HUES6 (cell line): Measurements from ENCODE around the gene CRISP1.

Experiments
- H3K27ac ChIP-seq: 2 replicates; pipeline ENCODE4 v1.7.0; 2013; ENCODE audit warnings: low read depth, mild to moderate bottlenecking, low read length, inconsistent platforms
- H3K27me3 ChIP-seq: 2 replicates; pipeline ENCODE4 v1.6.1; 2013; ENCODE audit warnings: low read length; ENCODE audit not compliant: control insufficient read depth, insufficient read depth
- H3K36me3 ChIP-seq: 2 replicates; pipeline ENCODE4 v1.6.1; 2013; ENCODE audit warnings: low read length; ENCODE audit not compliant: control insufficient read depth, insufficient read depth
- H3K4me1 ChIP-seq: 2 replicates; pipeline ENCODE4 v1.6.1; 2013; ENCODE audit warnings: low read length; ENCODE audit not compliant: control insufficient read depth, insufficient read depth
- H3K4me3 ChIP-seq: 2 replicates; pipeline ENCODE4 v1.5.1; 2013; ENCODE audit warnings: low read depth, low read length
- H3K9ac ChIP-seq: one replicate; pipeline ENCODE4 v1.6.1; 2013; ENCODE audit warnings: mild to moderate bottlenecking, low read length
- H3K9me3 ChIP-seq: 2 replicates; pipeline ENCODE4 v1.6.1; 2013; ENCODE audit warnings: low read depth, low read length; ENCODE audit not compliant: control insufficient read depth, insufficient read depth

CRISP1 gene

DNA sequence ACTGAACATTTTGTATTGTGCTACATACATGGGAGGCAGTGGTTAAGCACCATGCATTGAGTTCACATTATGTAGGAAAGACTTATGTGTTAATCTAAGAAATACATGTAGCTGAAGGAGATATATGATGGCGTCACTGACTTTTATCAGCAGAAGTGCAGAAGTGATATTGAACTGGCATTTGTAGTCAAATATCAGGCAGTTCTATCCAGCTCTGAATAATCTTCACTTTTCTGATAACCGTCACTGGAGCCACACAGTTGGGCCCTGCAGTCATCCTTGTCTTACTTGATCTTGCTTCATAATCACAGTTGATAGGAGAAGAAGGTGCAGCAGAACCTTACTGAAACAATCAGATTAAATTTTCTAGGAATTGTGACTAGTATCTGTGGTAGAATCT, 26.4 kb downstream of the CRISP1 start:
- Histone ChIP-seq H3K27ac (no peak overlapping the region), H3K9me3 (no peaks in the 10 kb centered on the region), H3K27me3 (no peaks in the 10 kb centered on the region), H3K4me1 (no peaks in the 10 kb centered on the region), H3K4me3 (no peak overlapping the region), H3K9ac (no peak overlapping the region), H3K36me3 (no peaks in the 10 kb centered on the region)

DNA sequence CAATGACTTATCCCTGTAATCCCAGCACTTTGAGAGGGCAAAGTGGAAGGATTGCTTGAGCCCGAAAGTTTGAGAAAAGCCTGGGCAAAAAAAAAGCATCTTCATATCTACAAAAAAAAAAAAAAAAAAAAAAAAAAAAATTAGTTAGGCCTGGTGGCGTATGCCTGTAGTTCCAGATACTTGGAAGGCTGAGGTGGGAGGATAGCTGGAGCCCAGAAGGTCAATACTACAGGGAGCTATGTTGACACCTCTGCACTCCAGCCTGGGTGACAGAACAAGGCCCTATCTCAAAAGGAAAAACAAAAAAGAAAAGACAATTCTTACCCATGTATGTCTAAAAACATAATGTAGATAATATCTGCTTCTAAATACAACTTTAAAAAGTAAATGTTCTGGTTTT, 27.2 kb downstream of the CRISP1 start:
- Histone ChIP-seq H3K9me3 (no peaks in the 10 kb centered on the region), H3K27me3 (no peaks in the 10 kb centered on the region), H3K4me3 (no peak overlapping the region), H3K4me1 (no peaks in the 10 kb centered on the region; the same call in 1 of the 2 replicates), H3K9ac (no peak overlapping the region), H3K27ac (no peak overlapping the region), H3K36me3 (no peaks in the 10 kb centered on the region)

DNA sequence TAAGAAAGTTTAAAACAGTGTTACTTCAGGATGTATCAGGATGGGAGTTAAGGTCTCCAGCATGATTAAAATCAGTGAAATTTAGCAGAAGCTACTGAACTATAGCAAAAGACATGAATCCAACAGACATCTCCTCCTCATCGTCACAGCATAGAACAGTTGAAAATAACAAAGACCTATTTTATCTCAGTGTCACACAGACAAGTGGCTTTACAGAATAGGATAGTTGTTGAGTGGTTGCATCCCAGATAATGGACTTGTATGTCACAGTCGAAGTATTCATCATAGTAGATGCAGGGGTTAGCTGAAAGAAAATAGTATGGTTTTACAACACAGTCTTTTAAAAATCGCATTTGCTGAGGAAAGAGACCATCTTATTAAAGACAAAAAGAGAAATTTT, 31.2 kb downstream of the CRISP1 start:
- no peak overlapping the region for H3K4me3 ChIP-seq
- H3K27me3 ChIP-seq: no peaks in the 10 kb centered on the region
- H3K9me3 ChIP-seq: no peaks in the 10 kb centered on the region
- no peak overlapping the region for H3K9ac ChIP-seq
- peaks cover 6% of the 10 kb centered on the region; the same call in 1 of the 2 replicates for H3K4me1 ChIP-seq
- no peak overlapping the region for H3K27ac ChIP-seq
- H3K36me3 ChIP-seq: no peaks in the 10 kb centered on the region

- H3K27ac ChIP-seq: no peak overlapping the region
Observed at GRCh38 chr6:49833386-49833785, 32.9 kb downstream of the CRISP1 start.

GRCh38 chr6:49826743-49827406, 39.5 kb downstream of the CRISP1 start:
- Histone ChIP-seq H3K4me3 (no peak overlapping the region), H3K36me3 (no peaks in the 10 kb centered on the region), H3K9me3 (no peaks in the 10 kb centered on the region), H3K4me1 (no peaks in the 10 kb centered on the region), H3K9ac (no peak overlapping the region), H3K27me3 (no peaks in the 10 kb centered on the region), H3K27ac (no peak overlapping the region)

More at GRCh38 chr6:49833386-49833785, 32.9 kb downstream of the CRISP1 start:
- H3K9ac ChIP-seq: no peak overlapping the region
- no peaks in the 10 kb centered on the region for H3K36me3 ChIP-seq
- no peaks in the 10 kb centered on the region for H3K9me3 ChIP-seq
- no peaks in the 10 kb centered on the region for H3K27me3 ChIP-seq
- peaks cover 6% of the 10 kb centered on the region; the same call in 1 of the 2 replicates for H3K4me1 ChIP-seq
- no peak overlapping the region for H3K4me3 ChIP-seq

DNA sequence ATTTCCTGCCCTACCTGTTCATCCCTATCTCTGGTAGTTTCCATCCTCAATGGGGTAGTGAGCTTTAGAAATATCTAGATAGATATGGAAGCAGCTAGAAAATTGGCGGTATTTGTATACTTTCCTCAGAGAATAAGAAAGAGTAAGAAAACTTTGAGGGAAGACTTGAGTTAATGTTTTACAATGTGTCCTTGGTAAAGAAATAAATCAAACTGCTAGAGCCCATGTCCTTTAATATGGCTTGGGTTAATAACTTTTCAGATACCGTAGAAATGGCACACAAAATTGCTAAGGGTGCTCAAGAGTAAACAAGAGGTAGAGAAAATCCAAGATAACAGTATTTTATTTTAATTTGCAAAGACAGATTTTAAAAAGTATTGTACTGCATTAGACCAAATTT, 51.2 kb downstream of the CRISP1 start:
- Histone ChIP-seq H3K4me3 (no peak overlapping the region), H3K36me3 (no peaks in the 10 kb centered on the region), H3K27ac (no peak overlapping the region), H3K9me3 (no peaks in the 10 kb centered on the region), H3K9ac (no peak overlapping the region), H3K27me3 (no peaks in the 10 kb centered on the region), H3K4me1 (no peaks in the 10 kb centered on the region)

DNA sequence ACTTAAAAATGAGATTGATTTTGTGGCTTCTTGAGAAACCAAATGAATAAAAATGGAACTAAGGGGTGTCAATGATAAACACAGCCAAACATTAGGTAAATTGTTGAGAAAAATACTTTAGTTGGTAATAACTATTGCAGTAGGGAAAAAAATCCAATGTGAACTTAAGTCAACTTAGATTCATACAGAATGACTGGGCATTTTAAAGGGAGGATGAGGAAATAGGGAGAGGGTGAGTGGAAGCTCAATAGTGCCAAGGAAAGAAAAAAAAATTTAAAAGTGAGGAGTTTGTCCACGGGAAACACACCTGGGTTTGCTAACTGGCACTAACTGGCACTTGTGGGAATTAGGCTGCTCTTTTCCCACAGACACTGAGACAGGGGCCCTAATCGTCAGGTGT, 53.1 kb downstream of the CRISP1 start:
- Histone ChIP-seq H3K4me1 (no peaks in the 10 kb centered on the region), H3K9ac (no peak overlapping the region), H3K4me3 (no peak overlapping the region), H3K9me3 (no peaks in the 10 kb centered on the region), H3K27ac (no peak overlapping the region), H3K27me3 (no peaks in the 10 kb centered on the region), H3K36me3 (no peaks in the 10 kb centered on the region)

- no peaks in the 10 kb centered on the region for H3K9me3 ChIP-seq
- no peak overlapping the region for H3K27ac ChIP-seq
- H3K27me3 ChIP-seq: no peaks in the 10 kb centered on the region
- no peaks in the 10 kb centered on the region for H3K36me3 ChIP-seq
- H3K4me1 ChIP-seq: no peaks in the 10 kb centered on the region
- H3K4me3 ChIP-seq: no peak overlapping the region
- no peak overlapping the region for H3K9ac ChIP-seq
Observed at GRCh38 chr6:49806145-49806544, 60.2 kb downstream of the CRISP1 start.

DNA sequence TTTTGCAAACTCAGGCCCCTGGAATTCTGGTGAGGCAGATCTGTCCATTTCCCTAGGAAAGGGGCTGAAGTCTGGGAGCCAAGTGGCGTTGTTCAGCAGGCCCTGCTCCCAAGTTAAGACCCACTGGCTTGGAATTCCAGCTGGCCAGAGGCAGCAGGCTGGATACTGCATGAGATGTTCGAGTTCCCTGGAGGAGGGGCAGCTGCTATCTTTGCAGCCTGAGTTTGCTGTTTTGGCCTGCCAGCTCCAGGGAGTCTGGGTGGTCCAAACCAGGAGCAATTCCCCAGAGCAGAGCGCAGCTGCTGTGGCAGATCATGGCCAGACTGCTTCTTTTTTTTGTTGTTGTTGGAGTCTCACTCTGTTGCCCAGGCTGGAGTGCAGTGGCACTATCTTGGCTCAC, 61.1 kb downstream of the CRISP1 start:
- H3K27ac ChIP-seq: no peak overlapping the region
- H3K9ac ChIP-seq: no peak overlapping the region
- no peaks in the 10 kb centered on the region for H3K36me3 ChIP-seq
- H3K4me1 ChIP-seq: no peaks in the 10 kb centered on the region
- no peaks in the 10 kb centered on the region for H3K27me3 ChIP-seq
- no peaks in the 10 kb centered on the region for H3K9me3 ChIP-seq
- no peak overlapping the region for H3K4me3 ChIP-seq

DNA sequence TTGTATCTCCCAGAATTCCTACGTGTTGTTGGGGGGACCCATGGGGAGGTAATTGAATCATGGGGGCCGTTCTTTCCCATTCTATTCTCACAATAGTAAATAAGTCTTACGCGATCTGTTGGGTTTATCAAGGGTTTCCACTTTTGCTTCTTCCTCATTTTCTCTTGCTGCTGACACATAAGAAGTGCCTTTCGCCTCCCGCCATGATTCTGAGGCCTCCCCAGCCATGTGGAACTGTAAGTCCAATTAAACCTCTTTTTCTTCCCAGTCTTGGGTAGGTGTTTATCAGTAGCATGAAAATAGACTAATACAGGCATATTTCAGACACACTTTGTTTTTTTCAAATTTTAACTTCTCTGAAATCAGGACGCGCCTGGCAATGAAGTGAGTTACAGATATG, 64.8 kb downstream of the CRISP1 start:
- no peaks in the 10 kb centered on the region for H3K27me3 ChIP-seq
- no peak overlapping the region for H3K4me3 ChIP-seq
- H3K36me3 ChIP-seq: no peaks in the 10 kb centered on the region
- H3K9me3 ChIP-seq: no peaks in the 10 kb centered on the region
- H3K9ac ChIP-seq: no peak overlapping the region
- no peaks in the 10 kb centered on the region for H3K4me1 ChIP-seq
- H3K27ac ChIP-seq: no peak overlapping the region

DNA sequence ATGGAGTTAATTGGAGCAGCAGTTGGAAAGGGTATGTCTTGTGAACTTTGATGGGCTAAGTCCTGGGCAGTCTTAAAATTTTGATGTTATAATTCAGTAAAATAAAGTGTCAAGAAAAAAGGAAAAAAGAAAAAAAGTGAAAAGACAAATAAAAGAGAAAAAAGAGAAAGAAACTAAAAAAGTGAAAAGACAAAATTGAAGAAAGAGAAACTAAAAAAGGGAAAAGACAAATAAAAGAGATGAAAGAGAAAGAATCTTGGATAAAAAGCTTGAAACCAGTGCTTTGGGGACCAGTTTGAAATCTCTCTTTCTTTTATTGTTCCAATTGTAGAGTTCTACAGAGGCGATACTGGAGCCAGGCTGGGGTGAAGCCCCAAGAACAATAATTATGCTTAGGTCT, 67.2 kb downstream of the CRISP1 start:
- Histone ChIP-seq H3K9me3 (no peaks in the 10 kb centered on the region), H3K27ac (no peak overlapping the region), H3K27me3 (no peaks in the 10 kb centered on the region), H3K9ac (no peak overlapping the region), H3K36me3 (no peaks in the 10 kb centered on the region), H3K4me1 (no peaks in the 10 kb centered on the region), H3K4me3 (no peak overlapping the region)
